Astrocyte (in vitro differentiated cells and primary cell): ENCODE data around the gene TRMT61A. TPM values are rescaled to one million over a fixed set of nuclear protein-coding genes. Genes with fewer than 3 reads are reported as not detected.

ENCODE experiments used
- DNase-seq: peaks from one replicate; pipeline ENCODE4 v3.0.0-alpha.2; 2010; ENCODE audit warnings: low read depth
- FAIRE-seq: peaks from 2 replicates; lab custom pipeline; 2011; peaks lifted over from hg19 to GRCh38; lab: Jason Lieb, UNC
- H2AFZ ChIP-seq: 2 replicates; pipeline ENCODE4 v1.6.0; 2012; ENCODE audit warnings: low read depth, low read length, inconsistent platforms
- H3K27ac ChIP-seq: 2 replicates; pipeline ENCODE4 v1.5.1; 2011; ENCODE audit warnings: low read depth, low read length, inconsistent platforms
- H3K27me3 ChIP-seq: 2 replicates; pipeline ENCODE4 v1.6.0; 2011; ENCODE audit warnings: low read length, inconsistent platforms; ENCODE audit not compliant: insufficient read depth
- H3K36me3 ChIP-seq: 2 replicates; pipeline ENCODE4 v1.5.1; 2011; ENCODE audit warnings: low read length, inconsistent platforms; ENCODE audit not compliant: insufficient read depth
- H3K4me1 ChIP-seq: 2 replicates; pipeline ENCODE4 v1.5.1; 2011; ENCODE audit warnings: low read length, inconsistent platforms; ENCODE audit not compliant: insufficient read depth
- H3K4me2 ChIP-seq: 2 replicates; pipeline ENCODE4 v1.6.0; 2012; ENCODE audit warnings: low read length, inconsistent platforms
- H3K4me3 ChIP-seq: 2 replicates; pipeline ENCODE4 v1.5.1; 2011; ENCODE audit warnings: low read depth, mild to moderate bottlenecking, low read length, inconsistent platforms; ENCODE audit not compliant: insufficient read depth
- H3K79me2 ChIP-seq: 2 replicates; pipeline ENCODE4 v1.6.0; 2012; ENCODE audit warnings: mild to moderate bottlenecking, low read length, inconsistent platforms; ENCODE audit not compliant: insufficient read depth
- H3K9ac ChIP-seq: 2 replicates; pipeline ENCODE4 v1.6.0; 2012; ENCODE audit warnings: mild to moderate bottlenecking, low read length, inconsistent platforms
- H3K9me3 ChIP-seq: 2 replicates; pipeline ENCODE4 v1.5.1; 2012; ENCODE audit warnings: low read depth, mild to moderate bottlenecking, low read length, inconsistent platforms; ENCODE audit not compliant: insufficient read depth
- H4K20me1 ChIP-seq: 2 replicates; pipeline ENCODE4 v1.6.0; 2012; ENCODE audit warnings: low read length, inconsistent platforms; ENCODE audit not compliant: insufficient read depth
- H3K27ac Mint-ChIP-seq: one replicate; pipeline ENCODE4 v1.8.0; 2021; ENCODE audit warnings: mild to moderate bottlenecking, mixed read lengths; ENCODE audit not compliant: unreplicated experiment
- H3K27me3 Mint-ChIP-seq: one replicate; pipeline ENCODE4 v1.8.0; 2021; ENCODE audit warnings: low read depth, mixed read lengths; ENCODE audit not compliant: unreplicated experiment
- H3K36me3 Mint-ChIP-seq: one replicate; pipeline ENCODE4 v1.8.0; 2021; ENCODE audit warnings: low read depth, mixed read lengths; ENCODE audit not compliant: unreplicated experiment
- H3K4me1 Mint-ChIP-seq: one replicate; pipeline ENCODE4 v1.8.0; 2021; ENCODE audit warnings: low read depth, mixed read lengths; ENCODE audit not compliant: unreplicated experiment
- H3K4me3 Mint-ChIP-seq: one replicate; pipeline ENCODE4 v1.8.0; 2021; ENCODE audit warnings: mild to moderate bottlenecking, moderate library complexity, mixed read lengths; ENCODE audit not compliant: unreplicated experiment
- H3K9me3 Mint-ChIP-seq: one replicate; pipeline ENCODE4 v1.8.0; 2021; ENCODE audit warnings: mild to moderate bottlenecking, mixed read lengths; ENCODE audit not compliant: unreplicated experiment
- CTCF ChIP-seq: IDR thresholded peaks from 2 replicates; pipeline ENCODE4 v1.5.1; 2011; ENCODE audit warnings: low read depth, mild to moderate bottlenecking, inconsistent platforms, low read length, moderate library complexity; ENCODE audit not compliant: insufficient read depth
- EZH2 ChIP-seq: IDR thresholded peaks from 2 replicates; pipeline ENCODE4 v1.6.1; 2012; ENCODE audit warnings: mild to moderate bottlenecking, low read length, inconsistent platforms; ENCODE audit not compliant: insufficient read depth
- total RNA-seq: library from RNA; stranded (reverse); gene quantifications from 2 replicates; pipeline ENCODE4 v1.2.1, GENCODE V29; 2021

The TRMT61A gene
- total RNA-seq, 1 donor from 2014 or later, result 12.4 TPM

GRCh38 chr14:103528146-103528586, 830 bp upstream of the TRMT61A start:
- Mint-ChIP-seq H3K4me1 (peaks cover 16% of the 10 kb centered on the region), H3K27me3 (peaks cover 6% of the 10 kb centered on the region), H3K36me3 (peaks cover 6% of the 10 kb centered on the region), H3K4me3 (peak overlapping the region; percentile 95), H3K9me3 (no peaks in the 10 kb centered on the region), H3K27ac (peak overlapping the region; percentile 26)
- Histone ChIP-seq H3K27me3 (peaks cover 8% of the 10 kb centered on the region), H3K9me3 (no peaks in the 10 kb centered on the region), H3K4me3 (peak overlapping the region; percentile 62), H3K4me2 (peak overlapping the region; percentile 94), H4K20me1 (peaks cover 35% of the 10 kb centered on the region), H2AFZ (peak overlapping the region; percentile 72), H3K27ac (peak overlapping the region; percentile 77), H3K36me3 (no peaks in the 10 kb centered on the region), H3K4me1 (peaks cover 22% of the 10 kb centered on the region), H3K79me2 (peaks cover 37% of the 10 kb centered on the region), H3K9ac (peak overlapping the region; percentile 85)
- TF ChIP-seq CTCF (no peak), EZH2 (no peak)
- FAIRE-seq, result no peak
- DNase-seq, result no peak

GRCh38 chr14:103529383-103530365, 678 bp downstream of the TRMT61A start:
- no peak for DNase-seq
- Histone ChIP-seq H3K4me2 (peak overlapping the region; percentile 89), H3K27me3 (no peaks in the 10 kb centered on the region), H3K9ac (peak overlapping the region; percentile 89), H3K36me3 (no peaks in the 10 kb centered on the region), H3K4me1 (peaks cover 20% of the 10 kb centered on the region), H2AFZ (peak overlapping the region; percentile 52), H3K9me3 (no peaks in the 10 kb centered on the region), H3K27ac (peak overlapping the region; percentile 65), H3K79me2 (peaks cover 37% of the 10 kb centered on the region), H3K4me3 (peak overlapping the region; percentile 82), H4K20me1 (peaks cover 34% of the 10 kb centered on the region)
- H3K4me3 Mint-ChIP-seq, result peak overlapping the region; percentile 96
- H3K4me1 Mint-ChIP-seq, result peaks cover 16% of the 10 kb centered on the region
- TF ChIP-seq CTCF, result no peak
- no peak for TF ChIP-seq EZH2
- FAIRE-seq, result no peak
- H3K9me3 Mint-ChIP-seq, result no peaks in the 10 kb centered on the region
- H3K36me3 Mint-ChIP-seq, result peaks cover 6% of the 10 kb centered on the region
- no peaks in the 10 kb centered on the region for H3K27me3 Mint-ChIP-seq
- H3K27ac Mint-ChIP-seq, result peak overlapping the region; percentile 89
